ENCODE data around the gene CEP78.
A peak's percentile ranks its signal among the peaks of the same experiment; 100 is the strongest.

The CEP78 gene

DNA sequence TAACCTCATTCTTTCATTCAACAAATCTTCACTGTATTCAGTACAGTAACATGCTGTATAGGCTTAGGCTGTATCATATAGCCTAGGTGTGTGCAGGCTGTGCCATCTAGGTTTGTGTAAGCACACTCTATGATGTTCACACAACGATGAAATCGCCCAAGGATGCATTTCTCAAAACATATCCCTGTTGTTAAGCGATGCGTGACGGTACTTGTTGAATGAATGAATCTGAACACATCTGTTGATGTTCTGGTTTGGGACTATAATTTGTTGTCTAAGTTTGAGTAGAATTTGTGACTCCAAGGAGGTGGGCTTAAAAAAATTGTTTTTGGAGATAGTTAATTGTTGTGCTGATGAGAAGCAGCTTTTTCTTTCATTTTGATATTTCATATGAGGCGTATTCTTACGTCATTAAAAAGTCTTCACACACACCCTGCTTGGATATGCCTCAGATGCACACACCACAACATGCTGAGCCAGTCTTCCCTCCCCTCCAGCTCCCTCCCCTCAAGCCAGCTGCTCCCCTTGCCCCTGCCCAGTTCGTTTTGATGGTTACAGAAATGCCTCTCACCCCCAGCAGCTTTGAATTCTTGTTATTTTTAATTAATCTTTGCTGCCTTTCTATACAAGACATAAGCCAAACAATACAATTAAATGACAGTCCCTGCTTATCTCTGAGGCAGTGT is 55.5 kb downstream of the CEP78 start:
- no peak for DNase-seq

DNA sequence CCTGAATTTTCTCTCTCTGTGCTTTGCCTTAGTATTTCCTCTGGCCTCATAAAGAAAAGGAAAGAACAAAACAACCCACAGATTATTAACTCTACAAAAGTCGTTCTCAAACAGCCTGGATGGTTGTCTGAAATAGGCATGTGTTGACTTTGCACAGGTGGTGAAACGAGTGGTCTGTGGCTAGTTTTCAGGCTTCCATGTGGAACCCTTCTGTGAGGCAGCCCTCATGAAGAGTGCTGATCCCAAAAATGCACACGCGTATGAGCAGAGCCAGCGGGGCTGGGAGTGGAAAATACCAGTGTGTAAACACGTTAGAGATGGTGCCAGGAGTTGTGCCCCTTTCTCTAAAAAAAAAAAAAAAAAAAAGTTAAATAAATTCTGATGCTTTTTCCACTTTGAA is 56.2 kb downstream of the CEP78 start:
- no peak for DNase-seq

DNA sequence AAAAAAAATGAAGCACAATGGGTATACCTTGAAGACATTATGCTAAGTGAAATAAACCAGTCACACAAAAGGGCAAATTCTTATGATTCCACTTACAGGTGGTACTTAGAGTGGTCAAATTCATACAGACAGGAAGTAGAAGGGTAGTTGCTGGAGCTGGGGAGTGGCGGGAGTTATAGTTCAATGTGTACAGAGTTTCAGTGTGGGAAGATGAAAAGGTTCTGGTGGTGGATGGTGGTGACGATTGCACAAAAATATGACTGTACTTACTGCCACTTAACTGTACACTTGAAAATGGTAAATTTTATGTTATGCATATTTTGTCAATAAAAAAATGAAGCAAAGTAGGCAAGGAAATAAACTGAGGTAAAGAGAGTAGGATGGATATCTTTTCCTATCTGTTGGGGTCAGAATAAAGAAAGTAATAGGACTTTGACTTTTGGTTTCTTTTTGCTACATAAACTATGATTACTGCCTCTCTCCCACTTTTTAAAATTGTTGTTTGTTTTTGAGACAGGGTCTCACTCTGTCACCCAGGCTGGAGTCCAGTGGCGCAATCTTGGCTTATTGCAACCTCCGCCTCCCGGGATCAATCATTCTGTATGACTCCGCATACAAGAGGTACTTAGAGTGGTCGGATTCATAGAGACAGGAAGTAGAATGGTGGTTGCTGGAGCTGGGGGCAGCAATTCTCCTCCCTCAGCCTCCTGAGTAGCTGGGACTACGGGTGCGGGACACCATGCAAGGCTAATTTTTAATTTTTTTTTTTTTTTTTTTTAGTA is 57.0 kb downstream of the CEP78 start:
- DNase-seq = no peak

DNA sequence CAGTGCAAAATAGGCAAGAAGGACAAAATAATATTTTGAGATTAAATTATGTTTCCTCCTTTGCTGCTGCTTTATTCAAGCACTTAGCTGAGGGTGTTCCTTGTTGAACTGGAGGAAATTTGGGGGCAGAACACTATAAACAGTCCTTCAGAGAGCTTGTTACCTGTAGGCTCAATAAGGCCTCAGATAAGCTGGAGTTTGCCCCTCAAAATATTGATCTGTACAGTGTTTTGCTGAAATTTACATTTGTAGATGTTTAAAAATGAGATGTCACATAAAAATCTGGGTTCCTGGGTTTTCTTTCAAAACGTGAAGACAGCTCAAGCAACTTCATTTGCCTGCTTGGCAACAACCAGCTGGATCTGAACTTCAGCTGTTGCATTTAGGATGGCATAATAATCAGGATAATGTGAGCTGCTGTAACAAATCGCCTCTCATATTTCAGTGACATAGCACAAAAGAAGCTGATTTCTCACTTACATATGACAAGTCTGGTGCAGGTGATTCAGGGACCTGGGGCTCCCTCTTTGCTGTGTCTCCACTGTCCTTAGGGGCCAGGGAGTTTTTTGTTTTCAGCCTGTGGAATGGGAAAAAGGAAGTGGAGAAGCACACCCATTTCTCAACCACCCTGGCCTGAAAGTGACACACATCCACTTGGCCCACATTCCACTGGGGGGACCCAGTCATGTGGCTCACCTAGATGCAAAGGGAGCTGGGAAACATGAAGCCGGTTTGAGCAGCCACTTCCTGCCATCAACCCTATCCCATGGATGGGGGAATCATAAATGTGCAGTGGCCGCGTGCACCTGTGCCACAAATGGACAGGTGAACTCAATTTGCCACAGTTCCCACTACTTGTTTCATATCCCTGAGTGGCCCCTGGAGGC is 58.7 kb downstream of the CEP78 start:
- no peak for DNase-seq

DNA sequence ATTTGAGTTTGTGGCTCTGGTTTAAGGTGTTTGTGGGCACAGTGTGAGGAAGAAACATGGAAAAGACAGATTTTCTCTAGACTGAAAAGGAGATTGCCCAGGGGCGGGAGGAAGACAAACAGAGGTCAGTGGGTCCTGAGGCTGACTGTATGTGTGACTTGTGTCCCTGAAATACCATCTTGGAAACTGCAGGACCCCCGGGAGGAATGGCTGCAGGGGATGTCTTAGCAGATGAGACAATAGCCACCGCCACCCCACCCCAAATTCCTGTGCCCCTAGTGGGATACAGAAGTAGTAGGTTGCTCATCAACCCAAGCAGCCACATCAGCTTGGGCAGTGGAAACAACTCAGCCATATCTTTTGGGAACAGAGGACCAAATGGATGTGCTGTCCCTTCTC is 59.3 kb downstream of the CEP78 start:
- DNase-seq = no peak

DNA sequence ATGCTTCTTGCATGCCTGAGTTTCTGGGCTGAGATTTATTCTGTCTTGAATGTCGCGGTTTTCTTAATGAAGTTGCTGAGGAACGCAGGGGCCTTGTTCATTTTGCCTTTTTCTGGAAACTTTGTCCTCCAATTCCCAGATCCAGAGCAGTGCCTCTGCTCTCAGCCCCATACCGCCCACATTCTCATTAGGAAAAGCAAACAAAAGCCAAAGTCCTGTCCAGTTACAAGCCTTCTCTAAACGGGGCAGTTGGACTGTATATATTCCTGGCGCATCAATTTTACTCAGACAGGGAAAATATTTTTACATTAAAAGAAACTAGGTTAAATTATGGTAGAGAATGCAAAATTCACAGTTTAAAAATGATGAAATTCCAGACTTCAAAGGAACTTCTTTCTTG is 59.9 kb downstream of the CEP78 start:
- DNase-seq = no peak

DNA sequence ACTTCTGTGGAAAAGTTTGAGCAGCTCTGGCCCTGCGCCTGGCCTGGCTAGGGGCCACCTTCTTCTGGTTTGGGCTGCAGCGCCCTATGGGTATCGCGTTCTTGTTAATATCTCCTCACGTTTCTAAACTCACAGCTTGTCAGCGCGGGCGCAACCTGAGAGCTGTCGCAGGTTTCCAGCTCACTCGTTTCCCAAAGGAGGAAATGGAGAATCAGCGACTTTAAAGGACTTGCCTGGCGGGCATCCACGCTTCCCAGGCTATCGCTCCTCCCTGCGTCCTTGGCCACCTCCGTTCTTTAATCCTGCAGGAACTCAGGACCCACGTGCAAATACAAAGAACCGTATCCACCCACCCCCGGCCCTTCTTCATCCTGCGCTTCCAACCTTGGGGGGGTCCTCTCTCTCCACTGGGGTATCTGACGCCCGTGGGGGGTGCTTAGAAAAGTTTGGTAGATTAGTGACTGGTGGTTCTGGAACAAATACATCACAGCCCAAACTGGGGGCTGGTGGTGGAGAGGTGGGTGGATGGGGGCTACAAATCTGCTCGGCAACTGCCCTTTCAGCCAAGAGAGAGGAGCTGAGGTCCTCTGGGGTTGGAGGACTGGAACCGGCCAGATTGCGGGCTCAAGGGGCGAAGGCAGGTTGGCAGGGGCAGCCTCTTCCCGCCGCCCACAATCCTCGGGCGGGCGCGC is 60.5 kb downstream of the CEP78 start:
- peak; percentile 63 for DNase-seq

DNA sequence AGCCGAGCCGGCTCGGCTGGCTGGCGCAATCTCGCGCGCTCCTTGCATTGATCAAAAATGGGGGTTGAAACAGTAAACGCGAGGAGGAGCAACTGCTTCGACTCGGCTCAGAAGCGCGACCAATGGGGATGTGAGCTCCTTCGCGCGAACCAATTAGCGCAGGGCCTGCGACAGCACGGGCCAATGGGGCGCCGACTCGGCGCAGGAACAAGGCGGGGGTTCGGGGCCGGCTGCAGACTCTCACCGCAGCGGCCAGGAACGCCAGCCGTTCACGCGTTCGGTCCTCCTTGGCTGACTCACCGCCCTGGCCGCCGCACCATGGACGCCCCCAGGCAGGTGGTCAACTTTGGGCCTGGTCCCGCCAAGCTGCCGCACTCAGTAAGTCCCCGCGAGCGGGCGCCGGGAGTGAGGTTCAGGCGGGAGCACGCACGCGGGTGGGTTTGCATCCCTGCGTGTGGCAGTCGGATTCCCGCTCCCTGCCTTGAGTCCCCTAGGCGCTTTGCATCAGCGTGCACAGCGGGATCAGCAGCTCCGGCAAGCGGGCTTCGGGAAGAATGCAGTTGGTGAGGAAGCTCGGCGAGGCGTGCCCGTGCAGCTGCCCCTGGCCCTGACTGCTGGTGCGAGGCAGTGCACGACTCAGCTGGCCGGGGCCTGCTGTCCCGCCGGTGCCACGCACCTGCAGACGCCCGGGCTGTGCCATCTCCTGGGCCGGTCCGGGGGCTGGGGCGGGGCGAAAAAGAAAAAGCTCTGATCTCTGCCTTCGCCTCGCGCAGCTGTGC is 61.2 kb downstream of the CEP78 start, which contains the start of gene PSAT1:
Gene PSAT1 (plus strand): TSS at position 233 of the 779 bp plus-strand sequence. CDS start 86 bp downstream, at position 319.
- peak; percentile 95 for DNase-seq

DNA sequence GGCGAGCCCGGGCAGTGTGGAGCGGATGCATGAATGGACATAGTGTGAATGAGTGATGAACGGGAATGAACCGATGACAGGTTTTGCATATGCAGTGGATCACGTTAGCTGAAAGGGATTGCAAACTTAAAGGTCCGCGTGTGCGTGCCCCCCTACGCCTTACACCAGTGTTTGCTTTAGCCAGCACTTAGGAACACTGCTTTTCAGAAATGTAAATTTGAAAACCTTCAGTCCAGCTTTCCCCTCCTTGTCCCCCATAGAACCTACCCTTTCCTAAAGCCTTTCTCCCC is 61.7 kb downstream of the CEP78 start:
- DNase-seq = no peak

DNA sequence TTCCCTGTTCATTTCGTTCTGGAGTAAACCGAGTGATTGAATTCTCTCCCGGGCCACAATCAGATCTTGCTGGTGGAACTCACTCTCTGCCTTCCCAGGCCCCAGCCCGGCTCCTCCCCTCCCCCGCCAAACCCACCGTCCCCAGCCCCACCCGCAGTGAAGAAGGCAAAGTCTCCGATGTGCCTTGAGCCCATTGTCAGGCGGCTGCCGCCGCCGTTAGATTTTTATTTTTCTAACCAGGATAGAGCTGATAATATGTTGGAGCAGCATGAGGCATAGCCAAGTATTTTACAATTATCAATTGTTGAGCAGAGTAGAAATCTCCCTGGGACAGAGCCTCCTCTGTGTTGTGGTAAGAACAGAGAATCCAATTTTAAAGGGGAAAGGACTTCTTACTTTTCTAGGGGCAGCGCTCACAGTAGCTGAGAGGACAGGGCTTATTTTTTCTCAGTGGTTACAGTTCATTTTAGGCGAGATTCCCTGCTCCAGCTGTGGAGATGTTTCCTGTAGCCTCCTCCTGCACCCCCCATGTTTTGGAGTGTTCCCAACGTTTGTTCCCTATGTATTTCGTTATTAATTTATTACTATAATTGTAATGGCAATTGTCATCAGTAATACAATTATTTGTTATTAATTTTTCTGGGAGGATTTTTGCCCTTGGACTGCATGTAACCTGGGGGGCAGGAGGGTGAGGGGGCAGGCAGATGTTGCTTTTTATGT is 62.3 kb downstream of the CEP78 start:
- DNase-seq = no peak

DNA sequence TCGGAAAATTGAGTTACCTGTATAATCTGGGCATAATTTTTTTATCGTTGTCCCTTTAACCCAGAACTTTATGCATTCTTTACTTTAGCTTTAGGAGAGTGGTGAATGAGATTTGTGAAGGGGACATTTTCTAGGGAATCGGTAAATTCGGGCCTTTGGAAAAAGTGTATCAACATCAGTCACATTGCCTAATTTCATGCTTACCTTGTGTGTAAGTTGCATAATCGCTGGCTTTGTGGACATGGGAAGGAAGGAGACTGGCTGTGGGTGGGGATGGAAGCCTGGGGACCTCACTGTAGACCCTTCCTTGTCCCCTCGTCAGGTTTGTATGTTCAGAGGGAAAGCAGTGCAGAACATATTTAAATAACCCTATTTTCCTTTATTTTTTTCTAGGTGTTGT is 64.3 kb downstream of the CEP78 start:
- DNase-seq = no peak

DNA sequence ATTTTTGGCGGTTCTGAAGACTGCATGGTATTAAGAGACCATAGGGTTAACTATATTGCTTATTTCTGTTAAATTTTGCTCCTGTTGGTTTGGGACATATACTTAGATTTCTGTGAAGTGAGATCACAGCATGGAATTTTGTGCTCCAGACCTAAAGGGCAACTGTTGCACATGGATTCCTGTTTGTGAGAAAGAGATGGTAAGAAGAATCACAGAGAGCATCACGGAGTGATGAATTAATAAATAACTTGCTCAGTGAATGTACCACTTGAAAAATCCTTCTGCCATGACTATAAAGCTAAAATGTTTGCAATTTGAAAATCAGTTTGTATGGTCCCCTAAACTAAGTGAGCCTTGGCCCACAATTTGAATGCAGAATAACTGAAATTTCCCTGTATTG is 65.6 kb downstream of the CEP78 start:
- DNase-seq = no peak

DNA sequence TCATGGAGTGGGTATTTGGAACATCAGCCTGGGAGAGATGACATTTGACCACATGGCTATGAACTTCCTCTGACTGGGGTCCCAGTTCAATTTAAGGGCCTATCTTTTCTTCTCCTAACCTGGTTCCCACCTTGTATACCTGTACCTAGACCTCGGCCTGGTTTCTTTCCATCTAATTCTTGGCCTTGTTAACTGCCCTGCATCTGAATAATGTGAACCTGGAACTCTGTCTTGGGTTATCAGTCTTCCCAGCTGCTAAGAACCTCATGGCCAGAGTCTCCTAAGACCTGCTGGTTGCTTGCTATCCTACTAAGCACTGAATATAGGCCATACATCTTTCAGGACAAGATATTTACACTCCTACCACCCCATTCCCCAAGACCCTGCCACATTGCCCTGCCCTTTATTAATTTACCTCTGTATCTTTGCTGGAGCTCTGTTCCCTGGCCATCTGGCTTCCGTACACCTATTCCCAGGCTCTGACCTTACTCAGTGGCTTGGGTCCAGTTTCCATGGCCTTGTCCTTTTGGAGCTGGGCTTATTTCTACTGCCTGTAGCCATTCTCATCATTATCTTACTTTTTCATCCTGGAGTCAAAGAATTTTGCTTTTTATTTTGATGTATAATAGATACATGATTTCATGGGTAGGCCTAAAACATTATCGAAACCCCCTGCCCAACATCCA is 67.6 kb downstream of the CEP78 start:
- no peak for DNase-seq

DNA sequence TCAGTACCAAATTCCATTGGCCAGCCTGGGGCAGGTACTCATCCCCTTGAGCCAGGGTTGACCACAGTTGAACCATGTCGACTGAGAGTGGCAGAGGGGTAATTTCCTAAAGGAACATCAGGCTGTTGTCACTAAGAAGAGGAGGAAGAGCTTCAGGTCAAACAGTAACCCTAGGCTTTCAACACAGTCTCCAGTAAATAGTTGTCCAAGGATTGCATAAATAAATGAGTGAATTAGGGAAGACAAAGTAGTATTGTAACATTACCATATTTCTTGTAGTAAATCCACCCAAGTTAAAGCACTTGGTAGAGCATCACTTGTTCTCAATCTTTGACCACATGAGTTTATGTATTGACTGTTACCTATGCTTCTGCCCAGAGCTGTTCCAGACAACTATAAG is 68.5 kb downstream of the CEP78 start:
- no peak for DNase-seq

DNA sequence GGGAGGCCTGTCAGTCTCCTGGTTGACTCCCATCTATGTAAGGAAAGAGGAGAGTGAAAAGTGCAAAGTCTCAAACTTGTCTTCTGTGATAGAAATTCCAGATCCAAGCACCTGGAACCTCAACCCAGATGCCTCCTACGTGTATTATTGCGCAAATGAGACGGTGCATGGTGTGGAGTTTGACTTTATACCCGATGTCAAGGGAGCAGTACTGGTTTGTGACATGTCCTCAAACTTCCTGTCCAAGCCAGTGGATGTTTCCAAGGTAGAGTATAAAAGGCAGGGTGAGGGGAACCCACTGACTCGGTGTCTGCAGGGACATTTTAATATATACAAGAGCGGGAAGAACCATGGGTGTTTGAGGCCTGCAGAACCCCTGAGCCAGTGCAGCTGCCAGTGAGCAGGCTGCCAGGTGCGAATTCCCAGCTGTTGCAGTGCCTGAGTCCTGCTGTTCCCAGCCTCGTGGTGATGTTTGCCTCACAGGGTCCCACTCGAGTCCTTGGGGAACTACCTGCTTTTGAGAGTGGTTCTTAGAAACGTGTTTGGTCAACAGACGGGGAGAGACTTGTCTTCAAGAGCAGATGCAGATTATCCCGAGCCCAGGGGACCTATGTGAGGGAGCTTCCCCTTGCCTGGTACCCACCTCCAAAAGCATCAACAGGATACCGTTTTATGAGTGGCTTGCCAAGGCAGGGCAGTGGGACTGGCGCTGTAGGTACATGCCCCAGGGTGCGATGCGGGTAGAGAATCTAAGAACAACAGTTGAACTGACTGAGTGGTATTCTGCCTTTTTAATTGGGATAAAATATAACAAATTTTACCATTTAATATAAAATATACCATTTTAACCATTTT is 70.6 kb downstream of the CEP78 start:
- DNase-seq = no peak

DNA sequence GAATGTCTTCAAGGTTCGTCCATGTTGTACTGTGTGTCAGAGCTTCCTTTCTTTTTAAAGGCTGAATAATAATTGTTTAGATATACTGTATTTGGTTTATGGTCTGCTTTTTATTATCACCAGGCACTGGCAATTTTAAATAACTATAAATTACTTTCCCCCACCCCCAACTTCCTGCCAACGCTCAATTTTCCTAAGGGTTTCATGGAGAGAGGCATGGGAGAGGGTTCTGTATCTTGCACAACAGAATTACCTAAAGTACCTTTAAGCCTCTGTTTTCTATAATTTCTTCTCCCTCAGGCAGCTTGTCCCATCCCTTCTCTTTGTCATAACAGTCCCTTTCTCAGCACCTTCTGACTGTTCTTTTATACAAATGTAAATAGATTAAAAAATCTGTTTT is 71.5 kb downstream of the CEP78 start:
- DNase-seq = no peak

DNA sequence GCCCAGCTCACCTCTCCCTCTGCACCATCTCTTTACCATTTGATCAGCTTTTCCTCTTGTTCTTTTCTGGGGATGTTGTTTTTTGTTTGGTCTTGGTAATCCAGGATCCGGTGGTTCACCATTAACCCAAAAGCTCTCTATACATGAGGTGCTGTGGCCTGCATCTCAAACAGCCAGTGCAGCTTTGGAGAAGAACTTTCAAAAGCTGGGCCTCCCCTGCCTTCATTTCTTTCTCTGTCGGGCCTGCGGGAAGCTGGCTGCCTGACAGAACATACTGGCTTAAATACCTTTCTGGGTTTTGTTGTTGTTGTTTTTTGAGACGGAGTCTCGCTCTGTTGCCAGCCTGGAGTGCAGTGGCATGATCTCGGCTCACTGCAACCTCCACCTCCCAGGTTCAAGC is 73.2 kb downstream of the CEP78 start:
- DNase-seq = no peak

DNA sequence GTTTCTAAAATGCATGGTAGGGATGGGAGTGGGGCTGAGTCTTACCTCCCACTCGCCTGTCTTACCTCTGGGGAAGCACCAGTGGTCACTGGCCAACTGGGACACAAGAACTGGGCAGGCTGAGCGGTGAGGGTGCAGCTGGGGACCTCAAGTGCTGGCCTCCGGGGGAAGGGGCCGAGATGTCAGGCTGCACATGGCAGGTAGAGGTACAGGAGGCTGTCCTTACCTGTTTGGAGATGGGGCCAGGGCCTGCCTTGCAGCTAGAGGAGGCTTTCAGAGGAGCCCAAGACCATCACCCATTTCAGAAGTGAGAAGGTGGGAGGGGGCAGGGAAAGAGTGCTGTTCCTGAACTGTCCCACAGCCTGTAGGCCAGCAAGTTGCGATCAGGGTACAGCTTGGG is 75.2 kb downstream of the CEP78 start:
- DNase-seq = no peak

DNA sequence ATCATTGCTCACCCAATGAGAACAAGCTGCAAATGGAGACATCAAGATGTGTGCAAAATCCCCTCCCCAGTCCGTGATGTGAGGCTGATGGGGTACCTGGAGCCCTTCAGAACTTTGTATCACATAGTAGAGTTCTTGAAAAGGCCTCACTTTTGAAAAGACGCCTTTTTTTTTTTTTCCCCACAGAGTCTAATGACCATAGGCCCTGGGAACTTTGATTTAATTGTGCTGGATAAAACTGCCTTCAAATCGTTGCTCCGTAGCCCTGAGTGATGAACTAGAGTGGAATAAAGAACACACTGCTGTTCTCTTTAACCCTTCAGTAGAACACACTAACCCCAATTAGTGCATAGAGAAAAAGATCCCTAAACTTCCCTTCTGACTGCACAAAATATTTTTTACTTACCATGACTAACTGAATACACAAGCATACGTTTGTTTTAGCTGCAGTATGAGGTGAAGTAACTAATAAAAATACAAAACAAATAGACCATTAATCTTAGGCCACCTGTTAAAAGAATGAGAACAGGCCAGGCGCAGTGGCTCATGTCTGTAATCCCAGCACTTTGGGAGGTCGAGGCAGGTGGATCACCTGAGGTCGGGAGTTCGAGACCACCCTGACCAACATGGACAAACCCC is 76.1 kb downstream of the CEP78 start:
- no peak for DNase-seq

DNA sequence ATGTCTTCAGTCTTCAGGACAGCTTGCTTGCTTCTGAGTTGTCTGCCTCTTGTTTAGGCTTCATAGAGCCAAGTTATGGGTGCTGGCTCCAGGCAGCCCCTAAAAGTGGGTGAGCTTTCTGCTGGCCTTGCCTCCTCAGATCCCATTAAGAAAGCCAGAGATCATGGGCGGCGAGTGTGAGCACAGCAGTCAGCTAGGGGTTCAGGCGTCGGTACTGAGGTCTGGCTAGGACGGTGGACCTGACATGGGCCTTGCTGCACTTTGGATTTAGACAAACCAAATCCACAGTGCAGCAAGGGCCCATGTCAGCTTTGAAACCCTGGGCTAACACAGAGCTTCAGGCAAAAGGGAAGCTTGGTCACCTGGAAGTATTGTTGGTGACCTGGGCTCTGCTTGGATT is 78.7 kb downstream of the CEP78 start:
- no peak for DNase-seq

Data from NCI-H1105 treated with DMSO at 0.1 percent for 48 hours (cell line).